ENCODE data around the gene KICS2. TPM values are rescaled to one million over a fixed set of nuclear protein-coding genes. Genes with fewer than 3 reads are reported as not detected.
"Not testable (repeated sequence)": the region's sequence is repeated elsewhere in the genome, so short reads cannot be mapped to it uniquely, and the experiment has no call there.

Gene KICS2
- total RNA-seq, 3 donors from 2014 or later, result 10.2 to 17.9 (median 15.7) TPM

- Histone ChIP-seq H3K4me3 (no peak overlapping the region), H3K27ac (no peak overlapping the region), H3K4me1 (no peaks in the 10 kb centered on the region), H3K36me3 (no peaks in the 10 kb centered on the region), H3K27me3 (no peaks in the 10 kb centered on the region), H3K9me3 (no peaks in the 10 kb centered on the region)
- no peak for DNase-seq (ENCODE audit: low spot score in 2 of 2)
- no peak for TF ChIP-seq CTCF (IDR thresholded peaks at IDR 0.05)
- no peak for TF ChIP-seq POLR2AphosphoS5 (IDR thresholded peaks at IDR 0.05)
- TF ChIP-seq POLR2A (IDR thresholded peaks at IDR 0.05), result no peak
- intact Hi-C loops (cut with DNase I; ENCODE audit: low total_unique reads), result no loop called here
Measured at GRCh38 chr12:64207453-64207852, 14.6 kb downstream of the KICS2 start.

- H3K9me3 ChIP-seq, result no peaks in the 10 kb centered on the region
- no peak overlapping the region for H3K27ac ChIP-seq
- H3K4me1 ChIP-seq, result no peaks in the 10 kb centered on the region
- no peak overlapping the region for H3K4me3 ChIP-seq
- intact Hi-C loops (cut with DNase I; ENCODE audit: low total_unique reads), result no loop called here
- TF ChIP-seq POLR2A (IDR thresholded peaks at IDR 0.05) (no peak), POLR2AphosphoS5 (IDR thresholded peaks at IDR 0.05) (no peak), CTCF (IDR thresholded peaks at IDR 0.05) (no peak)
- no peak for DNase-seq (ENCODE audit: low spot score in 2 of 2)
- H3K36me3 ChIP-seq, result no peaks in the 10 kb centered on the region
- no peaks in the 10 kb centered on the region for H3K27me3 ChIP-seq
Measured at GRCh38 chr12:64205542-64205941, 16.6 kb downstream of the KICS2 start.

GRCh38 chr12:64203775-64204174, 18.3 kb downstream of the KICS2 start:
- no peaks in the 10 kb centered on the region for H3K27me3 ChIP-seq
- H3K36me3 ChIP-seq, result no peaks in the 10 kb centered on the region
- no peaks in the 10 kb centered on the region for H3K4me1 ChIP-seq
- no peak for TF ChIP-seq POLR2AphosphoS5 (IDR thresholded peaks at IDR 0.05)
- no peak for TF ChIP-seq POLR2A (IDR thresholded peaks at IDR 0.05)
- TF ChIP-seq CTCF (IDR thresholded peaks at IDR 0.05), result no peak
- no peaks in the 10 kb centered on the region for H3K9me3 ChIP-seq
- H3K27ac ChIP-seq, result no peak overlapping the region
- no peak for DNase-seq (ENCODE audit: low spot score in 2 of 2)
- no peak overlapping the region for H3K4me3 ChIP-seq
- intact Hi-C loops (cut with DNase I; ENCODE audit: low total_unique reads), result no loop called here

- H3K27me3 ChIP-seq, result no peaks in the 10 kb centered on the region
- H3K9me3 ChIP-seq, result no peaks in the 10 kb centered on the region
- intact Hi-C loops (cut with DNase I; ENCODE audit: low total_unique reads), result no loop called here
- no peak overlapping the region for H3K27ac ChIP-seq
- H3K4me1 ChIP-seq, result no peaks in the 10 kb centered on the region
- H3K36me3 ChIP-seq, result no peaks in the 10 kb centered on the region
- no peak for TF ChIP-seq POLR2AphosphoS5 (IDR thresholded peaks at IDR 0.05)
- no peak for TF ChIP-seq CTCF (IDR thresholded peaks at IDR 0.05)
- TF ChIP-seq POLR2A (IDR thresholded peaks at IDR 0.05), result no peak
- DNase-seq (ENCODE audit: low spot score in 2 of 2), result no peak
- no peak overlapping the region for H3K4me3 ChIP-seq
Measured at GRCh38 chr12:64203036-64203435, 19.1 kb downstream of the KICS2 start.

DNA sequence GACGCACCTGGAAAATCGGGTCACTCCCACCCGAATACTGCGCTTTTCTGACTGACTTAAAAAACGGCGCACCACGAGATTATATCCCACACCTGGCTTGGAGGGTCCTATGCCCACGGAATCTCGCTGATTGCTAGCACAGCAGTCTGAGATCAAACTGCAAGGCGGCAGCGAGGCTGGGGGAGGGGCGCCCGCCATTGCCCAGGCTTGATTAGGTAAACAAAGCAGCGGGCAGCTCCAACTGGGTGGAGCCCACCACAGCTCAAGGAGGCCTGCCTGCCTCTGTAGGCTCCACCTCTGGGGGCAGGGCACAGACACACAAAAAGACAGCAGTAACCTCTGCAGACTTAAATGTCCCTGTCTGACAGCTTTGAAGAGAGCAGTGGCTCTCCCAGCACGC, 26.3 kb downstream of the KICS2 start:
- H3K27me3 ChIP-seq; intact Hi-C loops (cut with DNase I; ENCODE audit: low total_unique reads); H3K4me1 ChIP-seq; H3K9me3 ChIP-seq; DNase-seq (ENCODE audit: low spot score in 2 of 2); H3K36me3 ChIP-seq; H3K4me3 ChIP-seq; H3K27ac ChIP-seq: not testable (repeated sequence)
